Heart left ventricle (tissue), 13 donors: ENCODE results near the gene OR13C5.

Experiments
- POLR2A ChIP-seq, 2 donors: fragments of 450-650 bp; IDR thresholded peaks; one replicate each; pipeline ENCODE4 v1.6.1; 2017; ENCODE audit warnings: antibody characterized with exemption in 2 of 2, mild to moderate bottlenecking in 2 of 2, moderate library complexity in 2 of 2
- TF ChIP-seq, protein P1 (sequence below), 12 donors: fragments of 200-600 bp; sonication (generic) in 4 of 12; IDR thresholded peaks; one replicate each; pipeline versions ENCODE4 v1.5.0 to v1.8.0; 2018 to 2022; ENCODE audit warnings: antibody characterized with exemption in 12 of 12, mild to moderate bottlenecking in 5 of 12
- donor health status: ischemic (EF 13 %, LVEDD 7.1; RV severe dilation, severe dysfunction).
- donor health status: DM: no; HTN: yes; CAD: no.
- donor health status: DM: no; HTN: no; CAD: no.
- donor health status: ischemic (EF 25% LVEDD 6.9; RV normal size, moderate dysfunction).
- donor health status: ischemic (EF 25% LVEDD 5.7; RV mildly dilated, moderate dysfunction).
- donor health status: ischemic (EF 35%, LVEDD 5.7; RV mildly dilated, moderate dysfunction).
- donor health status: nonischemic (EF 11% LVEDD 7.7; RV severe dilation, severe dysfunction).
- donor health status: DM: yes; HTN: yes; CAD: no.
- donor health status: PGD.
- donor health status: ischemic (EF 29% LVEDD 5.4; RV normal size, mild dysfunction).
- donor health status: nonischemic (EF 23%, LVEDD 6.1; RV moderate dilation, normal function).

DNA sequence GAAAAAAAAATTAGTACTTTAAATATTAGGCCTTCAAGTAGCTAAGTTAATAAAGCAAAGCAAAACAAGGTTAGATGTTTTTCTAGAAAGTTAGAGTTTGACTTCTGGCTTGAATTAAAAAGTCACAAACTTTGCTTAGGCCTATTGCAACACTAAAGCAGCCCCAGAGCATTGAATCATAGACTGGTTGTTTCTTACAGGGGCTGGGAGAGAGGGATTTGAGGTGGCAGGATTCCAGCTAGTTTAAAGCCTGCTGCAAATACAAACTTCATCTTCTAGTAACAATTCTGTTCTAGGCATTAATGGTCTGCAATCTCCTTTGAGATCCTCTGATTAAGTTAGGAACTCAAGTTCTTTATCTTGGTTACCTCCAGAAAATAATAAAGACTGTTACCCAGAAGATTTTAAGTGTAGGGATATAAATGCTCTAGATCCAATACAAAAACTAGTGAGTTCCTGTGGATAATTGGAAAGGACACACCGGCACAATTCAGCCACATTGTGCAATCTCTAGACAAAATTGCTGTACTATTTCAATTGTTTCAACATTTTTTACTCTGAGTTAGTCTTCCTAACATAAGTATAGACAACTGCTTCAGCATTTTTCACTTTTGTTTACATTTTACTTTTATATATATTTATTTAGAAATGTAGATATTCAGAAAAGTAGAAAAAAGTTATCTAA, 12.6 kb downstream of the OR13C5 start:
- TF ChIP-seq, protein P1, sequence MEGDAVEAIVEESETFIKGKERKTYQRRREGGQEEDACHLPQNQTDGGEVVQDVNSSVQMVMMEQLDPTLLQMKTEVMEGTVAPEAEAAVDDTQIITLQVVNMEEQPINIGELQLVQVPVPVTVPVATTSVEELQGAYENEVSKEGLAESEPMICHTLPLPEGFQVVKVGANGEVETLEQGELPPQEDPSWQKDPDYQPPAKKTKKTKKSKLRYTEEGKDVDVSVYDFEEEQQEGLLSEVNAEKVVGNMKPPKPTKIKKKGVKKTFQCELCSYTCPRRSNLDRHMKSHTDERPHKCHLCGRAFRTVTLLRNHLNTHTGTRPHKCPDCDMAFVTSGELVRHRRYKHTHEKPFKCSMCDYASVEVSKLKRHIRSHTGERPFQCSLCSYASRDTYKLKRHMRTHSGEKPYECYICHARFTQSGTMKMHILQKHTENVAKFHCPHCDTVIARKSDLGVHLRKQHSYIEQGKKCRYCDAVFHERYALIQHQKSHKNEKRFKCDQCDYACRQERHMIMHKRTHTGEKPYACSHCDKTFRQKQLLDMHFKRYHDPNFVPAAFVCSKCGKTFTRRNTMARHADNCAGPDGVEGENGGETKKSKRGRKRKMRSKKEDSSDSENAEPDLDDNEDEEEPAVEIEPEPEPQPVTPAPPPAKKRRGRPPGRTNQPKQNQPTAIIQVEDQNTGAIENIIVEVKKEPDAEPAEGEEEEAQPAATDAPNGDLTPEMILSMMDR (IDR thresholded peaks at IDR 0.05) = no peak
- no peak for TF ChIP-seq POLR2A (IDR thresholded peaks at IDR 0.05)
